ENCODE data around the gene LDLRAP1. TPM values are rescaled to one million over a fixed set of nuclear protein-coding genes. Genes with fewer than 3 reads are reported as not detected.

The LDLRAP1 gene
- total RNA-seq, 4 donors from 2014 or later: 7.3 to 18.1 (median 9.2) TPM

- TF ChIP-seq, protein P1, sequence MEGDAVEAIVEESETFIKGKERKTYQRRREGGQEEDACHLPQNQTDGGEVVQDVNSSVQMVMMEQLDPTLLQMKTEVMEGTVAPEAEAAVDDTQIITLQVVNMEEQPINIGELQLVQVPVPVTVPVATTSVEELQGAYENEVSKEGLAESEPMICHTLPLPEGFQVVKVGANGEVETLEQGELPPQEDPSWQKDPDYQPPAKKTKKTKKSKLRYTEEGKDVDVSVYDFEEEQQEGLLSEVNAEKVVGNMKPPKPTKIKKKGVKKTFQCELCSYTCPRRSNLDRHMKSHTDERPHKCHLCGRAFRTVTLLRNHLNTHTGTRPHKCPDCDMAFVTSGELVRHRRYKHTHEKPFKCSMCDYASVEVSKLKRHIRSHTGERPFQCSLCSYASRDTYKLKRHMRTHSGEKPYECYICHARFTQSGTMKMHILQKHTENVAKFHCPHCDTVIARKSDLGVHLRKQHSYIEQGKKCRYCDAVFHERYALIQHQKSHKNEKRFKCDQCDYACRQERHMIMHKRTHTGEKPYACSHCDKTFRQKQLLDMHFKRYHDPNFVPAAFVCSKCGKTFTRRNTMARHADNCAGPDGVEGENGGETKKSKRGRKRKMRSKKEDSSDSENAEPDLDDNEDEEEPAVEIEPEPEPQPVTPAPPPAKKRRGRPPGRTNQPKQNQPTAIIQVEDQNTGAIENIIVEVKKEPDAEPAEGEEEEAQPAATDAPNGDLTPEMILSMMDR (IDR thresholded peaks at IDR 0.05; ENCODE audit: low read depth): no peak
Measured at GRCh38 chr1:25581764-25582163, 38.4 kb downstream of the LDLRAP1 start.

DNA sequence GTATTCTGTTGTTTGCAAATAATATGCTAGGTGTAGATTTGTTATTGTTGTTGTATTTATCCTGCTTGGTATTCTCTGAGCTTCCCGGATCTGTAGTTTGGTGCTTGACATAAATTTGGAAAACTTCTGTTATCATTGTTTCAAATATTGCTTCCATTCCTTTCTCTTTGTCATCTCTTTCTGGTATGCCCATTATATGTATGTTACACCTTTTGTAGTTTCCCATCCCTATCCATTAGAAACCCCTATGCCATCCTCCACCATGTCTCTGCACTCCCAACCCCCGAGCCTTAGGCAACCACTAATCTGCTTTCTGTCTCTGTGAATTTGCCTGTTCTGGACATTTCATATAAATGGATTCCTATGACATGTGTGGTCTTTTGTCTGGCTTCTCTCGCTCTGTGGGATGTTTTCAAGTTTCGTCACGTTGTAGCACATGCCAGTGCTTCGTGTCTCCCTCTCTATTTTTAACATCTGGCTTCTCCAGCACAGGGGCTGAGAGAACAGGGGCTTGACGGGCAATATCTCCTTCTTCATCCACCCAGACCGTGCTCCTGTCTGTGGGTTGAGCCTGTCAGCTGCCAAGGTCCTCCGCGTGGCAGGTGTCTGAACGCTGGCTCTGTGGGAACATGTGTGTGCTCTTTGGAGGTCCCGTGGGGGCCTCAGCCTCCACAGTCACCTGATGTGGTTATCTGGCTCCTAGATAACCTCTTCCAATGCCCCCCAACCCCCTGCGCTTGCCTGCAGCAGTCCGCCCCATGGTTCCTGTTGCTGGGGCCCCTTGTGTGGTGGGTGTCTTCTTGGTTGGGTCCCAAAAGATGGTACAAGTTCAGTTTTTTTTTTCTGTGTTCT, 40.3 kb downstream of the LDLRAP1 start:
- TF ChIP-seq, protein P1 (IDR thresholded peaks at IDR 0.05; ENCODE audit: low read depth): no peak

DNA sequence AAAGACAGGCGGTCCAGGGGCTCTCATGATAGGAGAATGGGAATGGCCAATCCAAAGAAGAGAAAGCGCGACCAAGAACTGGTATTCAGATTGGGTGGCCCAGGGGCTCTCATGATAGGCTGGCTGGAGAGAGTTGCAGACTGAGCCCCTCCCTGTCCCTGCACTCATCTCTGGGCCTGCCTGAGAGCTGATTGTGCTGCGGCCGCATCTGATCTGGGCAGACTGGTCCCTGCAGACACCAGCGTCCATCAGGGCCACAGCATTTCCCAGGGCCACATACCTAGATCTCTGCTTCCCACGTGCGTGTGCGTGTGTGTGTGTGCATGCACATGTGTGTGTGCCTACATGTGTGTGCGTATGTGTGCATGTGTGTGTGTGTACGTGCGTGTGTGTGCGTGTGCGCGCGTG, 42.8 kb downstream of the LDLRAP1 start:
- TF ChIP-seq, protein P1 (IDR thresholded peaks at IDR 0.05; ENCODE audit: low read depth): no peak

DNA sequence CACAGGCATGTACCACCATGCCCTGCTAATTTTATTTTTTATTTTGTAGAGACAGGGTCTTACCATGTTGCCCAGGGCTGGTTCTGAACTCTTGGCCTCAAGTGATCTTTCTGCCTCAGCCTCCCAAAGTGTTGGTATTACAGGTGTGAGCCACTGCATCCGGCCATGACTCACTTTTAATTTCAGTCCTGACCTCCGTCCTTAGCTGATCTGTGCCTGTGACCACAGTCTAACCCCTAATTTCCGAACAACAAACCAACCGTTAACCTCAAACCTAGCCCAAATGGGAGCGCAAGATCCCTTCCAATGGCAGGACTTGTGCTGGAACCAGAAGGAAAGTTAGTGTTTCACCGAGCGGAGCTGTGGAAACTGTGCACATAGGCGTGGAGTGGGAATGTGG, 43.9 kb downstream of the LDLRAP1 start:
- TF ChIP-seq, protein P1 (IDR thresholded peaks at IDR 0.05; ENCODE audit: low read depth): no peak

GRCh38 chr1:25590096-25590824, 46.9 kb downstream of the LDLRAP1 start:
- TF ChIP-seq, protein P1 (IDR thresholded peaks at IDR 0.05; ENCODE audit: low read depth): no peak

GRCh38 chr1:25593861-25594260, 50.5 kb downstream of the LDLRAP1 start:
- TF ChIP-seq, protein P1 (IDR thresholded peaks at IDR 0.05; ENCODE audit: low read depth): no peak

DNA sequence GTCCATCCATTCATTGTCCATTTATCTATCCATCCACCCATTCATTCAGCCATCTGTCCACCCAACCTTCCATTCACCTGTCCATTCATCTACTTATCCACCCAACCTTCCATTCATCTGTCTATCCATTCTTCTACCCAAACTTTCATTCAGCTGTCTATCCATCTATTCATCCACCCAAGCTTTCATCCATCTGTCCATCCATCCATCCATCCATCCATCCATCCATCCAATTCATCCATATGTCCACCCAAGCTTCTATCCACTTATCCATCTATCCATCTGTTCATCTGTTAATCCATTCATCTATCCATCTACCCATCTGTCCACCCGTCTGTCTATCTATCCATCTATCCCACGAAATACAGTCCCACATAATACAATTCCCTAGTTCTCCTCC, 51.6 kb downstream of the LDLRAP1 start:
- TF ChIP-seq, protein P1 (IDR thresholded peaks at IDR 0.05; ENCODE audit: low read depth): no peak

Measured in subcutaneous adipose tissue (tissue), 4 donors.